Sigmoid colon (tissue), 4 donors: ENCODE results near the gene SPRYD3.

ENCODE experiments used
- CTCF ChIP-seq, 4 experiments: fragments of 450-650 bp in 3 of 4; fragments of 200-600 bp in 1 of 4; IDR thresholded peaks; one replicate each; pipeline ENCODE4 v1.5.1; 2016 to 2019; ENCODE audit warnings: antibody characterized with exemption in 4 of 4, mild to moderate bottlenecking in 3 of 4, moderate library complexity in 2 of 4
- EP300 ChIP-seq, 4 donors: sonication (generic); formaldehyde crosslinking; IDR thresholded peaks; one replicate each; pipeline ENCODE4 v1.6.1; 2017; ENCODE audit warnings: antibody characterized with exemption in 4 of 4
- POLR2A ChIP-seq, 2 donors: fragments of 450-650 bp; IDR thresholded peaks; one replicate each; pipeline ENCODE4 v1.6.1; 2016; ENCODE audit warnings: antibody characterized with exemption in 2 of 2, mild to moderate bottlenecking in 2 of 2, moderate library complexity in 2 of 2
- POLR2AphosphoS5 ChIP-seq, 4 donors: sonication (generic); formaldehyde crosslinking; IDR thresholded peaks; one replicate each; pipeline ENCODE4 v1.6.1; 2017; ENCODE audit warnings: antibody characterized with exemption in 4 of 4

GRCh38 chr12:53073881-53074280 is 5.3 kb downstream of the SPRYD3 start:
- TF ChIP-seq CTCF (IDR thresholded peaks at IDR 0.05) = no peak
- TF ChIP-seq POLR2A (IDR thresholded peaks at IDR 0.05) = no peak
- peak in 1 of 4 donors; percentile 11 for TF ChIP-seq POLR2AphosphoS5 (IDR thresholded peaks at IDR 0.05)
- no peak for TF ChIP-seq EP300 (IDR thresholded peaks at IDR 0.05)
